DND-41 (cell line): ENCODE measurements around the gene TPM1.

ENCODE experiments used
- ATAC-seq: fragments of 200-7000 bp; cut with Tn5 transposase; 3 replicates; pipeline ENCODE4 v1.9.1; 2021; ENCODE audit warnings: low read depth; ENCODE audit not compliant: insufficient read depth
- DNase-seq: peaks from one replicate; pipeline ENCODE4 v3.0.0-alpha.2; 2020
- H2AFZ ChIP-seq: 2 replicates; pipeline ENCODE4 v1.6.0; 2012; ENCODE audit warnings: low read depth, low read length
- H3K27ac ChIP-seq: 2 replicates; pipeline ENCODE4 v1.5.1; 2012; ENCODE audit warnings: low read length, inconsistent platforms
- H3K27me3 ChIP-seq: fragments of 200-600 bp; sonication (generic); 2 replicates; pipeline ENCODE4 v1.6.0; 2012; ENCODE audit warnings: low read length, mild to moderate bottlenecking, inconsistent platforms; ENCODE audit not compliant: insufficient read depth, poor library complexity
- H3K36me3 ChIP-seq: 2 replicates; pipeline ENCODE4 v1.5.1; 2012; ENCODE audit warnings: low read length, inconsistent platforms; ENCODE audit not compliant: insufficient read depth
- H3K4me1 ChIP-seq: 2 replicates; pipeline ENCODE4 v1.5.1; 2012; ENCODE audit warnings: mild to moderate bottlenecking, low read length; ENCODE audit not compliant: insufficient read depth
- H3K4me2 ChIP-seq: 2 replicates; pipeline ENCODE4 v1.6.0; 2012; ENCODE audit warnings: mild to moderate bottlenecking, moderate library complexity, low read length, inconsistent platforms; ENCODE audit not compliant: insufficient read depth
- H3K4me3 ChIP-seq, 2 experiments: fragments of 200-600 bp in 1 of 2; shearing (Covaris generic) in 1 of 2; 2 replicates each; pipeline ENCODE4 v1.5.1; 2012 to 2016; ENCODE audit warnings: inconsistent platforms in 2 of 2, low read length in 2 of 2, mild to moderate bottlenecking in 2 of 2, low read depth in 1 of 2, moderate library complexity in 1 of 2
- H3K79me2 ChIP-seq: 2 replicates; pipeline ENCODE4 v1.6.0; 2012; ENCODE audit warnings: low read length, inconsistent platforms; ENCODE audit not compliant: insufficient read depth
- H3K9ac ChIP-seq: 2 replicates; pipeline ENCODE4 v1.6.0; 2012; ENCODE audit warnings: low read depth, mild to moderate bottlenecking, inconsistent platforms, low read length, moderate library complexity
- H3K9me3 ChIP-seq: 2 replicates; pipeline ENCODE4 v1.5.1; 2012; ENCODE audit warnings: low read length, moderate library complexity, mild to moderate bottlenecking, inconsistent platforms; ENCODE audit not compliant: insufficient read depth, severe bottlenecking
- H4K20me1 ChIP-seq: 2 replicates; pipeline ENCODE4 v1.6.0; 2012; ENCODE audit warnings: low read length; ENCODE audit not compliant: insufficient read depth
- EZH2 ChIP-seq: IDR thresholded peaks from 3 replicates; pipeline ENCODE4 v1.6.1; 2012; ENCODE audit warnings: borderline replicate concordance, low read depth, mild to moderate bottlenecking, moderate library complexity, low read length, inconsistent platforms; ENCODE audit not compliant: severe bottlenecking
- TF ChIP-seq, protein P1 (sequence below): IDR thresholded peaks from 2 replicates; pipeline ENCODE4 v1.5.1; 2012; ENCODE audit warnings: borderline replicate concordance, low read length, moderate library complexity, mild to moderate bottlenecking; ENCODE audit not compliant: poor library complexity, severe bottlenecking; ENCODE audit errors: extremely low read depth

Gene TPM1

DNA sequence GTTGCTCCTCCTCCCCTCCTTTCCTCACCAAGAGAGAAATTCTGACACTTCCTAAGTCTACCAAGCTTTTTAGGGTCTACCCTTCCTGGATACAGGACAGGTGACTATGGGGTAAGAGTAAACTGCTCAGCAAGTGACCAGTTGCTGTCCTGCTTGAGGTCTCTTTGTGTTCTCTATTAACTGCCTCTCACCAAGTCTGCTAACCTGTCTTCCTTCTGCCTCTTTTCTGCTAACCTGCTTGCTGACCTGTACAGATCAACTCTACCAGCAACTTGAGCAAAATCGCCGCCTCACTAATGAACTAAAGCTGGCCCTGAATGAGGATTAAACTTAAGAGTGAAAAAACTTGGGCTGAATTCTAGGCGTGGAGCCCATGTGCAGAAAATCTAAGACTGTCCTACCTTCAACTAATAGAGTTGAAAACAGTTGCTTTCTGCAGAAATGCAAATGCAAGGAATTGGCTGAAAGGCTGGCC is 27.1 kb downstream of the TPM1 start:
- H4K20me1 ChIP-seq, result no peaks in the 10 kb centered on the region
- ATAC-seq, result no peak
- no peak overlapping the region for H3K9ac ChIP-seq
- no peaks in the 10 kb centered on the region for H3K36me3 ChIP-seq
- no peaks in the 10 kb centered on the region for H3K27me3 ChIP-seq
- H3K27ac ChIP-seq, result no peak overlapping the region
- no peaks in the 10 kb centered on the region for H3K9me3 ChIP-seq
- no peak overlapping the region for H3K4me3 ChIP-seq
- no peaks in the 10 kb centered on the region for H3K79me2 ChIP-seq
- no peaks in the 10 kb centered on the region for H3K4me1 ChIP-seq
- TF ChIP-seq, protein P1, sequence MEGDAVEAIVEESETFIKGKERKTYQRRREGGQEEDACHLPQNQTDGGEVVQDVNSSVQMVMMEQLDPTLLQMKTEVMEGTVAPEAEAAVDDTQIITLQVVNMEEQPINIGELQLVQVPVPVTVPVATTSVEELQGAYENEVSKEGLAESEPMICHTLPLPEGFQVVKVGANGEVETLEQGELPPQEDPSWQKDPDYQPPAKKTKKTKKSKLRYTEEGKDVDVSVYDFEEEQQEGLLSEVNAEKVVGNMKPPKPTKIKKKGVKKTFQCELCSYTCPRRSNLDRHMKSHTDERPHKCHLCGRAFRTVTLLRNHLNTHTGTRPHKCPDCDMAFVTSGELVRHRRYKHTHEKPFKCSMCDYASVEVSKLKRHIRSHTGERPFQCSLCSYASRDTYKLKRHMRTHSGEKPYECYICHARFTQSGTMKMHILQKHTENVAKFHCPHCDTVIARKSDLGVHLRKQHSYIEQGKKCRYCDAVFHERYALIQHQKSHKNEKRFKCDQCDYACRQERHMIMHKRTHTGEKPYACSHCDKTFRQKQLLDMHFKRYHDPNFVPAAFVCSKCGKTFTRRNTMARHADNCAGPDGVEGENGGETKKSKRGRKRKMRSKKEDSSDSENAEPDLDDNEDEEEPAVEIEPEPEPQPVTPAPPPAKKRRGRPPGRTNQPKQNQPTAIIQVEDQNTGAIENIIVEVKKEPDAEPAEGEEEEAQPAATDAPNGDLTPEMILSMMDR, result no peak
- TF ChIP-seq EZH2, result no peak
- H3K4me2 ChIP-seq, result no peak overlapping the region
- H2AFZ ChIP-seq, result no peak overlapping the region
- no peak for DNase-seq

GRCh38 chr15:63070681-63071129 is 28.2 kb downstream of the TPM1 start:
- no peaks in the 10 kb centered on the region for H4K20me1 ChIP-seq
- H3K9ac ChIP-seq, result no peak overlapping the region
- H3K36me3 ChIP-seq, result no peaks in the 10 kb centered on the region
- no peaks in the 10 kb centered on the region for H3K9me3 ChIP-seq
- H3K27me3 ChIP-seq, result no peaks in the 10 kb centered on the region
- no peak overlapping the region for H2AFZ ChIP-seq
- no peaks in the 10 kb centered on the region for H3K4me1 ChIP-seq
- H3K27ac ChIP-seq, result no peak overlapping the region
- no peak overlapping the region for H3K4me2 ChIP-seq
- DNase-seq (no peak), ATAC-seq (no peak)
- no peaks in the 10 kb centered on the region for H3K79me2 ChIP-seq
- no peak overlapping the region for H3K4me3 ChIP-seq
- no peak for TF ChIP-seq EZH2
- TF ChIP-seq, protein P1, result no peak

- Histone ChIP-seq H4K20me1 (no peaks in the 10 kb centered on the region), H3K4me2 (no peak overlapping the region), H3K27ac (no peak overlapping the region), H3K9me3 (no peaks in the 10 kb centered on the region), H2AFZ (no peak overlapping the region), H3K9ac (no peak overlapping the region), H3K4me3 (no peak overlapping the region), H3K4me1 (no peaks in the 10 kb centered on the region), H3K79me2 (no peaks in the 10 kb centered on the region), H3K36me3 (no peaks in the 10 kb centered on the region), H3K27me3 (no peaks in the 10 kb centered on the region)
- ATAC-seq, result no peak
- DNase-seq, result no peak
- TF ChIP-seq, protein P1, result no peak
- no peak for TF ChIP-seq EZH2
These were observed 28.9 kb downstream of the TPM1 start for GRCh38 chr15:63071288-63071909.

DNA sequence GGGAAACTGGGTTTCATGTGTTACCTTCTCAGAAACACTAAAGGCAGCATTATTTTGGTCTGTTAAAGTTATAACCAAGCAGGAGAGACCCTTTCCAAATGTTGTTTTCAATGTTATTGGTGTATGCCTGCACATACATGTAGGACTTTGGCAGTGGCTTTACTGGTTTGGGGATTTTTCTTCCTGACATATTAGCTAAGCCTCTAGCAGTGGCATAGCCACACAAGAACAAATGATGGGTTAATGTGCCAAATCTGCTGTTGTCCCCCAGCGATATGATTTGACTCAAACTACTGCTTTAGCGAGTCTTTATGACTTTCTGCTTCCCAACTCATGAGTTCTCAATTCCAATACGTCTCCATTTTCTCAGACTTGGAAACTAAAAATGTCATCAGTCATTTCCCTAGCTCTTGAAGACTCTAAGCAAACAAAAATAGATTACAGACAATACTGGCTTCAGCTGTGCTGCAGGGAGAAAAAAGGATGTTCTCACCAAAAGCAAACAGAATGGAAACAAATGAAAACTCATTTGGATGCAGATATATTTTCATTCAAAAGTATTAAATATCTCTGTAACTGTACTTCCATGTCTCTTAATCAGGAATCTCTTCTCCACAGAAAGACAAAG is 29.6 kb downstream of the TPM1 start:
- Histone ChIP-seq H4K20me1 (no peaks in the 10 kb centered on the region), H3K27ac (no peak overlapping the region), H3K27me3 (no peaks in the 10 kb centered on the region), H3K4me2 (no peak overlapping the region), H3K36me3 (no peaks in the 10 kb centered on the region), H3K9ac (no peak overlapping the region), H2AFZ (no peak overlapping the region), H3K9me3 (no peaks in the 10 kb centered on the region), H3K79me2 (no peaks in the 10 kb centered on the region), H3K4me1 (no peaks in the 10 kb centered on the region), H3K4me3 (no peak overlapping the region)
- TF ChIP-seq EZH2, result no peak
- TF ChIP-seq, protein P1, result no peak
- DNase-seq (no peak), ATAC-seq (no peak)
